Measurements from ENCODE around the gene DNAJB13.
"Not testable (repeated sequence)": the region's sequence is repeated elsewhere in the genome, so short reads cannot be mapped to it uniquely, and the experiment has no call there.

- TF ChIP-seq HNRNPH1 (optimal IDR thresholded peaks at IDR 0.05; ENCODE audit: low read depth, low read length); GABPB1 (CRISPR knock-in tag; IDR thresholded peaks at IDR 0.05); EP300 (IDR thresholded peaks at IDR 0.05; ENCODE audit: low read depth in 2 of 2, low read length in 2 of 2); EP300 (CRISPR knock-in tag; IDR thresholded peaks at IDR 0.05; ENCODE audit: borderline replicate concordance); PRDM15 (CRISPR knock-in tag; IDR thresholded peaks at IDR 0.05); YEATS2 (CRISPR knock-in tag; IDR thresholded peaks at IDR 0.05; ENCODE audit: borderline replicate concordance); TAF1 (CRISPR knock-in tag; IDR thresholded peaks at IDR 0.05): not testable (repeated sequence)
Observed at GRCh38 chr11:73936047-73936446, 14.8 kb upstream of the DNAJB13 start.

Measured in HepG2 (cell line).